DMS53 (cell line): ENCODE data around the gene OR4F15.
A peak's percentile ranks its signal among the peaks of the same experiment; 100 is the strongest.

Experiments
- DNase-seq: peaks from one replicate; lab custom pipeline; 2025; lab: John Stamatoyannopoulos, UW

The OR4F15 gene

GRCh38 chr15:101804375-101804774 lies 7.6 kb upstream of the OR4F15 start:
- DNase-seq, result no peak

DNA sequence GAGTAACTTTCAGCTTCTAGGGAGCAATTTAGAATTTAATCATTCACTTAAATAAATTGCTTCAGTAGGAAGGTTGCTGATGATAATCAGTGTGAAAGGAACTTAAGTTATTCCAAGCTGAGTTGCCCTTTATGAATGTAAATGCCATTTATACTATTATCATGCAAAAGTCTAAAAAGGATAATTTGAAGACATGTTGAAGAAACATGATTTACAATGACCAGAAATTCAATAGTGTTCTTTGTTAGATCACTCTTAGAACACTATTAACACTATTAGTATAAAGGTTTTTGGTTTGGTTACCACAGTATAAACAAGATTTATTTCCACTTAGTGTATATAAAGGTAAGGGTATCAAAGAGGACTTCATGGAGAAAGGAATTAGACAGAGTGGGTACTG lies 7.1 kb upstream of the OR4F15 start:
- no peak for DNase-seq

GRCh38 chr15:101805605-101806345 lies 6.2 kb upstream of the OR4F15 start:
- DNase-seq, result no peak

DNA sequence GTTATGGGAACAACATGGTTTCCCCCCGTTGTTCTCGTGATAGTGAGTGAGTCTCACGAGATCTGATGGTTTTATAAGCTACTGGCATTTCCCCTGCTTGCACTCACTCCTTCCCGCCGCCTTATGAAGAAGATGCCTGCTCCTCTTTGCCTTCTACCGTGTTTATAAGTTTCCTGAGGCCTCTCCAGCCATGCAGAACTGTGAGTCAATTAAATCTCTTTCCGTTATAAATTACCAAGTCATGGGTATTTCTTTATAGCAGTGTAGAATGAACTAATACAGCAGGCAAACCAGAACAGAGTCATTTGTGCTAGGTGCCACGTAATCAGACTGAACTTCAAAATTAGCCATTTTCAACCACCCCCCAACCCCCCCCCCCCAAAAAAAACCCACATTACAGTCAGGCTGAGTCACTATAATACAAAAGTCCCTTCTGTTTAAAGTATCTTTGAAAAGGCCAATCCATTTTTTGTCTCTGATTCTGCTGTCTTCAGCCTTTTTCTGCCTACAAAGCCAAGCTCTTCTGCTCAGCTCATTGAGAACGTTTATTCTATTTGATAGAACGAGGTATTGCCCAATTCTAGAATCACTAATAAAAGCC lies 4.6 kb upstream of the OR4F15 start:
- no peak for DNase-seq

DNA sequence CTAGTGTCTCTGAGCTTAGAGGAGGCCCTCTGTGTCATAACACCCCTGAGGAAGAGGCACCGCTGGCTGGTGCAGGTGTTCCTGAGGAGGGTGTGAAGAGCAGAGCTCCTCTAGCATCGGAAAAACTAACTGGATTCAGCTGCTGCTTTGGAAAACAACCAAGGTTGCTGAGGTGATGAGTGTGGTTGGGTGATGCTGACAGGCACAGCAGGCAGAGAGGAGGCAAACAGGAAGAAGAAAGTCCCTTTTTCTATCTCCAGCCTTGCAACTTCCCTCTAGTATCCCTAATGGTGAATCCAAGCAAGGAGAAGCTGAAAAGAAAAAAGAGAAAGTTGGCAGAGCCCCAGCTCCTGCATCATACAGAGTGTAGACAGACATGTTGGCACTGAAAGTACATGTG lies 3.8 kb upstream of the OR4F15 start:
- DNase-seq, result peak; percentile 4

- no peak for DNase-seq
Observed at GRCh38 chr15:101810456-101810855, 1.5 kb upstream of the OR4F15 start.

GRCh38 chr15:101810876-101811275 lies 1.1 kb upstream of the OR4F15 start:
- no peak for DNase-seq

GRCh38 chr15:101813803-101814534 lies 2.0 kb downstream of the OR4F15 start:
- DNase-seq, result no peak

DNA sequence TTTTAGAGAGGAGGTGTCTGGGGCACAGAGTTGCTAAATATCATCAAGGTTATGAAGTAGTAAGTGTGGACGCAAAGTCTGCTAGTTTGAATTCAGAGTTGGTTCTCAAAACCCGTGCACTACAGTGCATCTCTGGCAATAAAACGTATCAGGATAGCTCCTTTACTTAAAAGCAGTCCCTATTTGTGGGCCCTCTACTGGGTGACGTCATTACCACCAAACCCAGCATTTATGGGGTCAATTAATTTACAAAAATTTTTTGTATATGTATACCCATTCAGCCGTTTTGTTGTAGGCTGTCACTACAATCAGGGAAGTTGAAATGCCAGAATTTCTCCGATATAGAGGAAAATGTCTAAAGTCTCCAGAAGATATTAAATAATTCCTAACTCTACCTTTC lies 8.8 kb downstream of the OR4F15 start:
- no peak for DNase-seq

DNA sequence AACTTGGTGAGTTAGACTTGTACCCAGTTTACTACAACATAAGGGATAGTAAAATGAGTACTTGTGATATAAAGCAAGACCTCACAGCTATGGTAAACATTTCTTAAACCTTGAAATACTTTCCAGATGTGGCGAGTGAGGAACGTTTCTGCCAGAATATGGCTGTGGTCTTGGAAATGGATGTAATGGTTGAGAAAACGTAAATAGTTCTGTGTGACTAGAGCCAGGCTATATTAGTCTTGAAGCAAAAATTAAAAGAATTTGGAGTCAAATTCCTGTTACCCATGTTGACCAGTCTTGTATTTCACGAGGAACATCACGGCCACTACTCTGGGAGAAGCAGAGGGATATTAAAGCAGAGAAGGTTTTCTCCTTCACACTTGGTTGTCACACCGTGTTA lies 15.3 kb downstream of the OR4F15 start:
- no peak for DNase-seq

GRCh38 chr15:101828774-101829173 lies 16.8 kb downstream of the OR4F15 start:
- DNase-seq, result no peak

- peak; percentile 5 for DNase-seq
Observed at GRCh38 chr15:101841656-101842055, 29.7 kb downstream of the OR4F15 start.

DNA sequence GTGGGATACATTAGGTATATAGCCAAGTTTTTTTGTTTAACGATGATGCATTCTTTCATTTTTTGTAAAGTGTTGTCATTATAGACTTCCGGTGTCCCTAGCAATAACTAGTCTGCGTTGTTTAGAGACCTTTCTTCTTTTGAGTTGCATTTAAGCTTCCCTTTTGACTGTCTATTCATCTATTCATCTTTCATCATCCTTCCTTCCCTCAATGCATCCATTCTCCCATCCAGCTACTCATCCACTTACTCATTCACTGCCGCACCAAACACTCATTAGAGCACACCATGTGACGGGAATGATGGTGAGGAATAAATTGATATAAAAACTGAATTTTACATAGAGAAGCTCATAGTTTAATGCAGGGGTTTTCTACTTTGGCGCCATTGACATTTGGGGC lies 32.9 kb downstream of the OR4F15 start:
- DNase-seq, result no peak

DNA sequence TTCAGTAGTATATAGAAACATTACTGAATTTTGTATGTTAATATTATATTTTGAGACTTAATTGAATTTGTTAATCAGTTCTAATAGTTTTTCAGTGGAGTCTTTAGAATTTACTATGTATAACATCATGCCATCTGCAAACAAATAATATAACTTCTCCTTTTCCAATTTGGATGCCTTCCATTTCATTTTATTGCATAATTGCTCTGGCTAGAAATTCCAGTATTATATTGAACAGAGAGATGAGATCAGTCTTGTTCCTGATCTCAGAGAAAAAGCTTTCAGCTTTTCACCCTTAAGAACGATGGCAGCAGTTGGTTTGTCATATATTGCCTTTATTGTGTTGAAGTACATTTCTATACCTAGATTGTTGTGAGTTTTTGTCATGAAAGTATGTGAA lies 40.4 kb downstream of the OR4F15 start:
- no peak for DNase-seq
